Activated naive CD4-positive, alpha-beta T cell treated with anti-CD3 and anti-CD28 coated beads for 36 hours (primary cell): ENCODE measurements around the gene GLDC. TPM values are rescaled to one million over a fixed set of nuclear protein-coding genes. Genes with fewer than 3 reads are reported as not detected.
A peak's percentile ranks its signal among the peaks of the same experiment; 100 is the strongest.

Experiments used
- CTCF ChIA-PET: fragments of 350-600 bp; sonication (Branson Sonifier 250); formaldehyde crosslinking; loops from one replicate; lab custom pipeline; 2021; ENCODE audit warnings: antibody characterized with exemption; lab: Charles Lee
- DNase-seq: peaks from one replicate; pipeline ENCODE4 v3.0.0-alpha.2; 2020
- H3K27ac Mint-ChIP-seq: one replicate; pipeline ENCODE4 v1.8.0; 2021; ENCODE audit warnings: mild to moderate bottlenecking, mixed read lengths
- H3K27me3 Mint-ChIP-seq: one replicate; pipeline ENCODE4 v1.8.0; 2021; ENCODE audit warnings: low read depth, mixed read lengths
- H3K36me3 Mint-ChIP-seq: one replicate; pipeline ENCODE4 v1.8.0; 2021; ENCODE audit warnings: low read depth, mixed read lengths
- H3K4me1 Mint-ChIP-seq: one replicate; pipeline ENCODE4 v1.8.0; 2021; ENCODE audit warnings: low read depth, mixed read lengths
- H3K4me3 Mint-ChIP-seq: one replicate; pipeline ENCODE4 v1.8.0; 2021; ENCODE audit warnings: mild to moderate bottlenecking, moderate library complexity, mixed read lengths
- H3K9me3 Mint-ChIP-seq: one replicate; pipeline ENCODE4 v1.8.0; 2021; ENCODE audit warnings: mixed read lengths
- intact Hi-C: fragments of 100-400 bp; cut with micrococcal nuclease; formaldehyde crosslinking; loops from one replicate; pipeline ENCODE4 v1.15.1; 2023
- total RNA-seq, 2 experiments: library from RNA; stranded (reverse); gene quantifications; one replicate each; pipeline ENCODE4 v1.2.3, GENCODE V29; 2021

The GLDC gene
- total RNA-seq, 2 experiments from 2014 or later: 1.7 to 1.9 TPM

DNA sequence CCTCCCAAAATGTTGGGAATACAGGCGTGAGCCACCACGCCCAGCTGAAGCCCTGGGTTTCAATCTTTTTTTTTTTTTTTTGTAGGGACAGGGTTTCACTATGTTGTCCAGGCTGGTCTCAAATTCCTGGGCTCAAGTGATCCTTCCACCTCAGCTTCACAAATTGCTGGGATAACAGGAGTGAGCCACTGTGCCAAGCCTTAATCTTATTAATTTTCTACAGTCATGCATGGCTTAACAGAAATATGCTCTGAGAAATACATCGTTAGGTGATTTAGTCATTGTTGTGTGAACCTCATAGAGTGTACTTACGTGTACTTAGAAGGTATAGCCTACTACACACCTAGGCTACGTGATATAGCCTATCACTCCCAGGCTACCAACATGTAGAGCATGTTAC, 31.0 kb downstream of the GLDC start:
- Mint-ChIP-seq H3K4me1 (no peaks in the 10 kb centered on the region), H3K27ac (no peak overlapping the region), H3K36me3 (no peaks in the 10 kb centered on the region), H3K4me3 (no peak overlapping the region), H3K9me3 (no peaks in the 10 kb centered on the region), H3K27me3 (no peaks in the 10 kb centered on the region)
- DNase-seq: no peak
- CTCF ChIA-PET: no interaction called here
- intact Hi-C loops: no loop called here

DNA sequence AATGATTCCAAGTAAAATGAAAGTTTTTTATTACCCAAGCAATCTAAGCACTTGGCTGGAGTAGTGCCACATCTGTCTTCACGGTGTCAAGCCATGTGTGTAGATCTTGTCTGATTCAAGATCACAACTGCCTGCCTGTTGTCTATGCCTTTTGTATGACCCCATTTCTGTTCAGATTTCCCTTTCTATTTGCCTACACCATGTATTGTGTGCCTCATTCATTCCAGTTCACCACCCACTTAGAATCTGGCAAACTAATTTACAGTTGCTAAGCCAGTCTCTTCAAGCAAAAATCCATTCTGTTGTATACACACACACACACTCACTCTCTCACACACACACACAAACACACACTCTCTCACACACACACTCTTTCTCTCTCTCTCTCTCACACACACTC, 33.7 kb downstream of the GLDC start:
- intact Hi-C loops: no loop called here
- Mint-ChIP-seq H3K36me3 (no peaks in the 10 kb centered on the region), H3K4me1 (no peaks in the 10 kb centered on the region), H3K9me3 (no peaks in the 10 kb centered on the region), H3K4me3 (no peak overlapping the region), H3K27me3 (no peaks in the 10 kb centered on the region), H3K27ac (no peak overlapping the region)
- no peak for DNase-seq
- CTCF ChIA-PET: no interaction called here

DNA sequence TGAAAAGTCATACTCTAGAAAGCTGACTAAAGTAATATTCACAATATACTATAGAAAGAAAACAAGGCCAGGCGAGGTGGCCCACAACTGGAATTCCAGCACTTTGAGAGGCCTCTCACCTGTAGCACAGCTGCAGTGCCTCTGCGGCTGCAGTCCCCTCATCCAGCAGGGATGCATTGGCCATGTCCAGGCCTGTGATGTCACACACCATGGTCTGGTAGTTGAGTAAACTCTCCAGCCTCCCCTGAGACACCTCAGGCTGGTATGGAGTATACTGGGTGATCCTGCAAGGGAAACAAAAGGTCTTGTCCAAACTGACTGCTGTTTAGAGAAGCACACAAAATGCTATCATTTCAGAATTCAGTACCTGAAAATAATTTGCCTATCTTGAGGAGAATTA, 35.5 kb downstream of the GLDC start:
- intact Hi-C loops: no loop called here
- no peak overlapping the region for H3K4me3 Mint-ChIP-seq
- H3K27me3 Mint-ChIP-seq: no peaks in the 10 kb centered on the region
- no peaks in the 10 kb centered on the region for H3K36me3 Mint-ChIP-seq
- no peaks in the 10 kb centered on the region for H3K4me1 Mint-ChIP-seq
- CTCF ChIA-PET: no interaction called here
- H3K27ac Mint-ChIP-seq: no peak overlapping the region
- H3K9me3 Mint-ChIP-seq: no peaks in the 10 kb centered on the region
- DNase-seq: no peak

DNA sequence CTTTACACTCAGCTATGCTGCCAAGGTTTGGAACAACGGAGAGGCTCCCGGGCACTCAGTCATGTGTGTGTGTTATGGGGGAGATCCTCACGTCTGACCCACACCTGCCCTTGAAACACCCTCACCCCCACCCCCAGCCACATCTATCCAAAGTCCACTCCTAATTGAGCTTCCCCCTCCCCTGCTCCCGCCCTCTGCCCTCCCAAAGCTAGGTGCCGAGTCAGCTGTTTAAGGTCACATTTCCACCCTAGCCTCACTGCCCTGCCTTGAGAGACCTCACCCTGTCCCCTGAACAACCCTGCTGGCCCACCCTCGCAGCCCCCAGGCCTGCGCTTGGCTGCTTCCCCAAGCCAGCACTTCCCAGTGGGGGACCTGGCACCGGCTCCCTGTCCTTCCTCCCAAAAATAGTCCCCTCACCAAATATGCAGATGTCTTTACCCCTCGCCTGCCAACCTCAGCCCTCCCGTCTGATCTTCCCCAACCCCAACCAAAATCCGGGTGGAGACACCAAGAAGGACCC, 36.0 kb downstream of the GLDC start:
- Mint-ChIP-seq H3K27ac (no peak overlapping the region), H3K36me3 (no peaks in the 10 kb centered on the region), H3K4me3 (no peak overlapping the region), H3K27me3 (no peaks in the 10 kb centered on the region), H3K4me1 (no peaks in the 10 kb centered on the region), H3K9me3 (no peaks in the 10 kb centered on the region)
- intact Hi-C loops: no loop called here
- no peak for DNase-seq
- CTCF ChIA-PET: no interaction called here

DNA sequence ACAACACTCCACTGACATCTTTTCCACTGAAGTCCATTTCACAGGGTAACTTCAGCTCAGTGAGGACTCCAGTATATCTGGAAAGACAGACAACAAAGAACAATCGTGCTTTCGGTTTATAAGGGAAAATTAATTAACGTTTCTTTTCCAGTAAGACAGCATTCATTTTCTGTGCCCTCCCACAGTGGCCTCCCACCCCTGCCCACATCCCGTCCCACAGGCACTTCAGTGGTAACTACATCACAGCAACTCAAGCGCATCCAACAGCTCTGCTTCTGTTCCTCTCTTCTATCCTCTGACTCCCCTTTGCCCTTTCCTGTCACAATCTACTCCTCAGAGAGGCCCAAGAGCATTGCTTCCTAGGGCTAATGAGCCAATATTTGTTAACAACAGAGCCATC, 40.3 kb downstream of the GLDC start:
- no peak overlapping the region for H3K4me3 Mint-ChIP-seq
- intact Hi-C loops: no loop called here
- no peaks in the 10 kb centered on the region for H3K27me3 Mint-ChIP-seq
- CTCF ChIA-PET: interaction anchor here (0.9 kb wide), 1 partner anchor 20 kb away, joined by 3 read pairs; no protein-coding TSS in a partner anchor
- no peaks in the 10 kb centered on the region for H3K9me3 Mint-ChIP-seq
- no peak for DNase-seq
- H3K27ac Mint-ChIP-seq: no peak overlapping the region
- H3K4me1 Mint-ChIP-seq: no peaks in the 10 kb centered on the region
- H3K36me3 Mint-ChIP-seq: no peaks in the 10 kb centered on the region

DNA sequence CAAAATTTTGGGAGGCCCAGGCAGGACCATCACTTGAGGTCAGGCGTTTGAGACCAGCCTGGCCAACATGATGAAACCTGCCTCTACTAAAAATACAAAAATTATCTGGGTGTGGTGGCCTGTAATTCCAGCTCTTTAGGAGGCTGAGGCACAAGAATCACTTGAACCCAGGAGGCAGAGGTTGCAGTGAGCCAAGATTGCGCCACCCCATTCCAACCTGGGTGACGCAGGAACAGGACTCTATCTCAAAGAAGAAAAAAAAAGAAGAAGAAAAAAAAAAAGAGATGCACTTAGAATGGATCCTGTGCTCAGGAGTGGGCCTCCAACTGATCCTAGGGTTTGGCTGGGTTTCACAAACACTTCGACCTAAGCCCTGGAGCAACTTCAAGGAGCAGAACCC, 45.1 kb downstream of the GLDC start:
- Mint-ChIP-seq H3K27ac (no peak overlapping the region), H3K27me3 (no peaks in the 10 kb centered on the region), H3K4me3 (no peak overlapping the region), H3K36me3 (no peaks in the 10 kb centered on the region), H3K9me3 (no peaks in the 10 kb centered on the region), H3K4me1 (peaks cover 7% of the 10 kb centered on the region)
- no peak for DNase-seq
- intact Hi-C loops: no loop called here
- CTCF ChIA-PET: interaction anchor here (0.7 to 1.0 kb wide), 4 partner anchors 15 to 294 kb away, joined by 3 to 7 read pairs (median 5); no protein-coding TSS in a partner anchor

DNA sequence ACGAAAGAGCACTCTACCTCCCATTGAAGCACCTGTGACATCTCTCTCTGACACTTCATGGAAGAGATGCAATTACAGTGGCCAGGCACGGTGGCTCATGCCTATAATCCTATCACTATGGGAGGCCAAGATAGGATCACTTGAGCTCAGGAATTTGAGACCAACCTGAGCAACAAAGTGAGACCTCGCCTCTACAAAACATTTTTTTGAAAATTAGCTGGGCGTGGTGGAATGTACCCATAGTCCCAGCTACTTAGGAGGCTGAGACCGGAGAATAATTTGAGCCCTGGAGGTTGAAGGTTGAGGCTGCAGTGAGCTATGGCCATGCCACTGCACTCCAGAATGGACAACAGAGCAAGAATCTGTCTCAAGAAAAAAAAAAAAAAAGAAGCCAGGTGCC, 45.5 kb downstream of the GLDC start:
- Mint-ChIP-seq H3K9me3 (no peaks in the 10 kb centered on the region), H3K27me3 (no peaks in the 10 kb centered on the region), H3K36me3 (no peaks in the 10 kb centered on the region), H3K4me1 (peaks cover 7% of the 10 kb centered on the region), H3K4me3 (no peak overlapping the region), H3K27ac (no peak overlapping the region)
- intact Hi-C loops: no loop called here
- DNase-seq: no peak
- CTCF ChIA-PET: interaction anchor here (0.7 to 1.0 kb wide), 5 partner anchors 15 to 532 kb away, joined by 3 to 7 read pairs (median 3); no protein-coding TSS in a partner anchor

DNA sequence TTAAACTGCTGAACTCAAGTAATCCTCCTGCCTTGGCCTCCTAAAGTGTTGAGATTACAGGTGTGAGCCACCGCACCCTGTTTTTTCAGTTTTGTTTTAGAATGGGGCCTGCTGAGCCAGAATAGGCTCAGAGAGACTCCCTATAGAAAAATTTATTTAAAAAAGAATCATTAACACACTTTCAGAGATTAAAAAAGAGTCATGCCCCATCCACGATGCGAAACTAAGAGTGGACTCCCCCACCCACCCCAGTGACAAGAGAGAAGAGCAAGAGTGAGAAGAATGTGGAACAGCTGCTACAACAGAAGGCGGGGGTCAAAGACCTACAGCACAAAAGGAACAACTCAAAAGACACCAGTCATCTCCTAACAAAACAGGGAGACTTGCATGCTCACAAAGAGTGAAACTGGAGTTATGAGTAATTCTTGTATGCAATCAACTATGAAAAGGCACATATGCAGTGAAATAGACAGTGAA, 47.2 kb downstream of the GLDC start:
- Mint-ChIP-seq H3K4me3 (no peak overlapping the region), H3K27ac (peak overlapping the region; percentile 54)
- DNase-seq: peak; percentile 64

DNA sequence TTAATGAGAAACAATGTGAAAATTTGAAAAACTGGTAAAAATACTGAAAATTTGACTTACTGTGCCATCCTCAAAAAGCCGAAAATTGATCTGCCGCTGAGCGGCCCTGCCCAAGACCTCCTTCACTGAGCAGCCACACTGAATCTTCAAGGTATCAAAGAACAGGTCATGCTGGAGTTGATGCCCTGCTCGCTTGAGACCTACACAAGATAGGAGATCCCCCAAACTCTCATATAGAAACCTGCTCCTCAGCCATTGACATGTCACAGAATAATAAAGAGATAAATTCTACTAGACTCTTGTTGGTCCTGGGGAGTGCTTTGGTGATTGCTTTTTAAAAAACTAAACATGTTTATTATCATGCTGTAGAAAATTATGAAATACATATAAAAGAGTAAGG, 52.7 kb downstream of the GLDC start:
- H3K4me3 Mint-ChIP-seq: no peak overlapping the region
- H3K9me3 Mint-ChIP-seq: no peaks in the 10 kb centered on the region
- DNase-seq: no peak
- H3K27ac Mint-ChIP-seq: no peak overlapping the region
- H3K27me3 Mint-ChIP-seq: no peaks in the 10 kb centered on the region
- CTCF ChIA-PET: no interaction called here
- H3K4me1 Mint-ChIP-seq: no peaks in the 10 kb centered on the region
- intact Hi-C loops: no loop called here
- H3K36me3 Mint-ChIP-seq: no peaks in the 10 kb centered on the region

More for the DNA sequence above, 47.2 kb downstream of the GLDC start:
- Mint-ChIP-seq H3K4me1 (peaks cover 7% of the 10 kb centered on the region), H3K9me3 (no peaks in the 10 kb centered on the region), H3K27me3 (no peaks in the 10 kb centered on the region), H3K36me3 (no peaks in the 10 kb centered on the region)
- CTCF ChIA-PET: interaction anchor here (0.7 to 1.4 kb wide), 3 partner anchors 13 to 204 kb away, joined by 3 to 7 read pairs (median 3); no protein-coding TSS in a partner anchor
- intact Hi-C loops: loop anchor here (1.0 to 2.0 kb wide), 3 partner anchors 47 to 185 kb away; partner anchors contain the start of genes GLDC and UHRF2

DNA sequence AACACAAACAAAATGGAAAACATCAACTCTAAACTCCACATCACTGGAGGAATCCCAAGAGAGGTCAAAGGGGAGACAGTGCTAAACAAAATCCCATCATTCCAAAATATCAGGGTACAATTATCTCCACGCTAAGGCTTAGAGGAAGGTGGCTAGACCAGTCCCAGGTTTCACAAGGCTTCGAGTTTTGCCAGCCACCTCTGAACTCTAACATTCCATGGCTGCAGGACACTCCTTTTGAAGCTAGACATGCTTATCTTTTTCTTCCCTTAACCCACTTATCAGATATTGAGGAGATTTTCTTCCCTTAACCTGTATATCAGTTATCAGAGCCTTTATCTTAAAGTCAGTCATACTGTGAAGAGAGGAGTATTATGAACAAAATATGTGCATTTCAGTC, 53.3 kb downstream of the GLDC start:
- Mint-ChIP-seq H3K4me3 (no peak overlapping the region), H3K9me3 (no peaks in the 10 kb centered on the region), H3K36me3 (no peaks in the 10 kb centered on the region), H3K4me1 (no peaks in the 10 kb centered on the region), H3K27ac (no peak overlapping the region), H3K27me3 (no peaks in the 10 kb centered on the region)
- no peak for DNase-seq
- intact Hi-C loops: no loop called here
- CTCF ChIA-PET: no interaction called here

DNA sequence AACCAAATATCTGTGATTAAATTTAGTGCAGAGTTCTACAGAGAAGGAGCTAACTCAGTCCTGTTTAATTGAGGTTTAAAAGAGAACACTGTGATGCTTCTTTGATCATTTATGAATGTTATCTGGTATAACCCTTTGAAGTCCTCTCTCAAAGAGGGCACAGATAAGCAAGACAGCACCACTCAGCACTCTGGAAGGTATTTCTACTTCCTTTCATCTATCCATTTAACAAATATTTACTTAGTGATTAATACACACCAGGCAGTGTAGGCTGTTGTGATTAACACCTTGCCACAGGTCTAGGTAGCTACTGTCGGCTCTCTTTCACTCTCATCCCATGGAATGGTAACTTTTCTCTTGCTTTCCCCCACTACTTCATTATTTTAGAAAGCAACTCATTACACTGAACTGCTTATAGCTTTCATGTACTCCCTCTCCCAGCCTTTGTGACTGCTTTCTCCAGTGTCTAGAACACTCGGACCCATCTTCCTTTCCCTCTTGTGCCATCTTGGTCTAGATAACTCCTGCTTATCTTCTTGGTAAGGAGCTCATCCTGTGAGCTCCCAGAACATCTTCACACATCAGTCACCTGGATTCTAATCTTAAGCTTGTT, 54.7 kb downstream of the GLDC start:
- H3K4me3 Mint-ChIP-seq: no peak overlapping the region
- H3K27ac Mint-ChIP-seq: no peak overlapping the region
- DNase-seq: no peak
- intact Hi-C loops: no loop called here
- CTCF ChIA-PET: no interaction called here
- H3K27me3 Mint-ChIP-seq: no peaks in the 10 kb centered on the region
- no peaks in the 10 kb centered on the region for H3K36me3 Mint-ChIP-seq
- no peaks in the 10 kb centered on the region for H3K4me1 Mint-ChIP-seq
- H3K9me3 Mint-ChIP-seq: no peaks in the 10 kb centered on the region

DNA sequence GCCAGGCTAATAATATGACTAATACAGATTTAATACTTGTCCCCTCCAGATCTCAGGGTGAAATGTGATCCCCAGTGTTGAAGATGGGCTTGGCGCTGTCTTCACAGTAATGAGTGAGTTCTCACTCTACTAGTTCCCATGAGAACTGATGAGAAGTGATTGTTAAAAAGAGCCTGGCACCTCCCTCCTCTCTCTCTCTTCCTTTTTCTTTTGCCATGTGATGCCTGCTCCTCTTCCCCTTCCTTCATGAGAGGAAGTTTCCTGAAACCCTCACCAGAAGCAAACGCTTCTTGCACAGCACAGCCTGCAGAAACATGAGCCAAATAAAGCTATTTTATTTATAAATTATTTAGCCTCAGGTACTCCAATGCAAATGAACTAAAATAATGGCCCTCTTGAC, 55.2 kb downstream of the GLDC start:
- Mint-ChIP-seq H3K9me3 (no peaks in the 10 kb centered on the region), H3K4me1 (no peaks in the 10 kb centered on the region), H3K27ac (no peak overlapping the region), H3K27me3 (no peaks in the 10 kb centered on the region), H3K4me3 (no peak overlapping the region), H3K36me3 (no peaks in the 10 kb centered on the region)
- intact Hi-C loops: no loop called here
- no peak for DNase-seq
- CTCF ChIA-PET: no interaction called here
